Lower leg skin (tissue), 4 donors: Measurements from ENCODE around the gene QPRT. TPM values are rescaled to one million over a fixed set of nuclear protein-coding genes. Genes with fewer than 3 reads are reported as not detected.
"Not testable (repeated sequence)": the region's sequence is repeated elsewhere in the genome, so short reads cannot be mapped to it uniquely, and the experiment has no call there.

Experiments
- DNase-seq, 2 donors: peaks; one replicate each; pipeline ENCODE4 v3.0.0-alpha.2; 2019; ENCODE audit warnings: low spot score in 2 of 2
- H3K4me3 ChIP-seq: fragments of 200-600 bp; sonication (generic); 2 replicates; pipeline ENCODE4 v1.5.1; 2017; ENCODE audit warnings: mild to moderate bottlenecking, low read depth; ENCODE audit not compliant: poor library complexity, severe bottlenecking
- POLR2A ChIP-seq, 2 donors: fragments of 450-650 bp; IDR thresholded peaks; one replicate each; pipeline ENCODE4 v1.6.1; 2016 to 2017; ENCODE audit warnings: antibody characterized with exemption in 2 of 2, mild to moderate bottlenecking in 1 of 2, moderate library complexity in 1 of 2
- whole genome bisulfite sequencing, 2 donors: methylation state at CpG; one replicate each; pipeline ENCODE4 v1.1.5; 2018; 5-methylcytosine and 5-hydroxymethylcytosine counted together
- intact Hi-C: fragments of 100-400 bp; cut with DNase I; formaldehyde crosslinking; loops from one replicate; pipeline ENCODE4 v1.15.0; 2023; ENCODE audit warnings: low total_unique reads
- total RNA-seq, 4 donors: library from RNA; depleted of rRNA; stranded (reverse); fragments of >200 nt; gene quantifications; one replicate each; pipeline ENCODE4 v1.1.0, GENCODE V29; 2016
- TF ChIP-seq, protein P1 (sequence below), 3 donors: fragments of 450-650 bp; IDR thresholded peaks; one replicate each; pipeline ENCODE4 v1.5.1; 2016; ENCODE audit warnings: antibody characterized with exemption in 3 of 3, mild to moderate bottlenecking in 3 of 3, moderate library complexity in 2 of 3

Gene QPRT
- total RNA-seq, 4 donors from 2014 or later, result 1.9 to 3.6 (median 2.7) TPM

DNA sequence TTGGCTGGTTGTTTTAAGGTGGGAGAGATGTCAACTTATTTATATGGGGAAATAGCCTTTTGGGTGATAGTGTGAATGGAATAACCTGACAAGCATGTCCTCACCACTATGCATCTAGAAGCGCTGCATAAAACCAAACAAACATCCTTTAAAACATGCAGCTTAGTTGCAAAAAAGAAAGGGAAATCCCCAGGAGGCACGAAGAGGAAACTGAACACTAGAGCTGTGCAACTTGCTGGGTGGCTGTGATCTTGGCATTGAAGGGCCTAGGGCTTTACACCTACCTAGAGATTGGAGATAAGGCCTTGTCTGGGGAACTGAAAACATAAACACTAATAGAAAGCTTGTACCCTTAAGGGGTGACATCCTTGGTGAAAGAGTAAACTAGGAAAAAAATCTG lies 59.5 kb downstream of the QPRT start:
- DNase-seq, result no peak
- 46 to 62% methylated on average over 2 of the region's 2 CpGs for WGBS, 2 donors
- no peak for TF ChIP-seq POLR2A (IDR thresholded peaks at IDR 0.05)
- TF ChIP-seq, protein P1, sequence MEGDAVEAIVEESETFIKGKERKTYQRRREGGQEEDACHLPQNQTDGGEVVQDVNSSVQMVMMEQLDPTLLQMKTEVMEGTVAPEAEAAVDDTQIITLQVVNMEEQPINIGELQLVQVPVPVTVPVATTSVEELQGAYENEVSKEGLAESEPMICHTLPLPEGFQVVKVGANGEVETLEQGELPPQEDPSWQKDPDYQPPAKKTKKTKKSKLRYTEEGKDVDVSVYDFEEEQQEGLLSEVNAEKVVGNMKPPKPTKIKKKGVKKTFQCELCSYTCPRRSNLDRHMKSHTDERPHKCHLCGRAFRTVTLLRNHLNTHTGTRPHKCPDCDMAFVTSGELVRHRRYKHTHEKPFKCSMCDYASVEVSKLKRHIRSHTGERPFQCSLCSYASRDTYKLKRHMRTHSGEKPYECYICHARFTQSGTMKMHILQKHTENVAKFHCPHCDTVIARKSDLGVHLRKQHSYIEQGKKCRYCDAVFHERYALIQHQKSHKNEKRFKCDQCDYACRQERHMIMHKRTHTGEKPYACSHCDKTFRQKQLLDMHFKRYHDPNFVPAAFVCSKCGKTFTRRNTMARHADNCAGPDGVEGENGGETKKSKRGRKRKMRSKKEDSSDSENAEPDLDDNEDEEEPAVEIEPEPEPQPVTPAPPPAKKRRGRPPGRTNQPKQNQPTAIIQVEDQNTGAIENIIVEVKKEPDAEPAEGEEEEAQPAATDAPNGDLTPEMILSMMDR (IDR thresholded peaks at IDR 0.05), result no peak
- intact Hi-C loops, result no loop called here
- H3K4me3 ChIP-seq, result no peak overlapping the region

- intact Hi-C loops, result not testable (repeated sequence)
- WGBS, 2 donors, result 81 to 90% methylated on average over 6 of the region's 6 CpGs
Observed at GRCh38 chr16:29739927-29740629, 61.1 kb downstream of the QPRT start.

GRCh38 chr16:29740630-29741015 lies 61.6 kb downstream of the QPRT start:
- 67 to 74% methylated on average over 11 of the region's 11 CpGs for WGBS, 2 donors
- H3K4me3 ChIP-seq, DNase-seq, intact Hi-C loops: not testable (repeated sequence)

More at GRCh38 chr16:29739927-29740629, 61.1 kb downstream of the QPRT start:
- H3K4me3 ChIP-seq, DNase-seq: not testable (repeated sequence)

DNA sequence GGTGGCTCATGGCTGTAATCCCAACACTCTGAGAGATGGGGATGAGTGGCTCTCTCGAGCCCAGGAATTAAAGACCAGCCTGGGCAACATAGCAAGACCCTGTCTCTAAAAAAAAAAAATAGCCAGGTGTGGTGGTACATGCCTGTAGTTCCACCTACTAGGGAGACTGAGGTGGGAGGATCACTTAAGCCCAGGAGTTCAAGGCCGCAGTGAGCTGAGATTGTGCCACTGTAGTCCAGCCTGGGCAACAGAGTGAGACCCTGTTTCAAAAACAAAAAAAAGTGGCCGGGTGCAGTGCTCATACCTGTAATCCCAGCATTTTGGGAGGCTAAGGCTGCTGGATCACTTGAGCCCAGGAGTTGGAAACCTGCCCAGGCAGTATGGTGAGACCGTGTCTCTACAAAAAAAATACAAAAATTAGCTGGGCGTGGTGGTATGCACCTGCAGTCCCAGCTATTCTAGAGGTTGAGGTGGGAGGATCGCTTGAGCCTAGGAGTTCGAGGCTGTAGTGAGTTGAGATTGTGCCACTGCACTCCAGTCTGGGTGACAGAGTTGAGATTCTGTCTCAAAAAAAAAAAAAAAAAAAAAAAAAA lies 63.8 kb downstream of the QPRT start:
- intact Hi-C loops, result no loop called here
- TF ChIP-seq POLR2A (IDR thresholded peaks at IDR 0.05), result no peak
- TF ChIP-seq, protein P1 (IDR thresholded peaks at IDR 0.05), result no peak
- WGBS, 2 donors, result 64 to 72% methylated on average over 7 of the region's 7 CpGs
- DNase-seq, result no peak
- no peak overlapping the region for H3K4me3 ChIP-seq

DNA sequence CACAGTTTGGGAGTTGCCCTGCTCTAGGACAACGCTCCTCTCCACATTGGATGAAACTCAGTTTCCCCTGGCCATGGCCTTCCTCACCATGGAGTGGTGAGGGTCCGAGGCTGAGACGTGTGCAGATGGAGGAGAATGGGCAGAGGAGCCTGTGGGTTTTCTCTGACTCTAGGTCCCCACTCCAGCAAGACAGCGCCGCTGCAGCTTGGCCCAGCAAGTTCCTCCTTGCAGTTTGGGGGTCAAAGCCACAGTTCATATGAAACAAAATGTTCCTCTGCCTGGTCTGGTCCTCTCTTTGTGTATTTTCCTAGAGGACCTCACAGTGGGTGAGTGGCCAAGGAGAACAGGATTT lies 64.5 kb downstream of the QPRT start:
- intact Hi-C loops, result no loop called here
- no peak overlapping the region for H3K4me3 ChIP-seq
- TF ChIP-seq, protein P1 (IDR thresholded peaks at IDR 0.05), result no peak
- no peak for TF ChIP-seq POLR2A (IDR thresholded peaks at IDR 0.05)
- no peak for DNase-seq
- 88 to 90% methylated on average over 5 of the region's 5 CpGs for WGBS, 2 donors

DNA sequence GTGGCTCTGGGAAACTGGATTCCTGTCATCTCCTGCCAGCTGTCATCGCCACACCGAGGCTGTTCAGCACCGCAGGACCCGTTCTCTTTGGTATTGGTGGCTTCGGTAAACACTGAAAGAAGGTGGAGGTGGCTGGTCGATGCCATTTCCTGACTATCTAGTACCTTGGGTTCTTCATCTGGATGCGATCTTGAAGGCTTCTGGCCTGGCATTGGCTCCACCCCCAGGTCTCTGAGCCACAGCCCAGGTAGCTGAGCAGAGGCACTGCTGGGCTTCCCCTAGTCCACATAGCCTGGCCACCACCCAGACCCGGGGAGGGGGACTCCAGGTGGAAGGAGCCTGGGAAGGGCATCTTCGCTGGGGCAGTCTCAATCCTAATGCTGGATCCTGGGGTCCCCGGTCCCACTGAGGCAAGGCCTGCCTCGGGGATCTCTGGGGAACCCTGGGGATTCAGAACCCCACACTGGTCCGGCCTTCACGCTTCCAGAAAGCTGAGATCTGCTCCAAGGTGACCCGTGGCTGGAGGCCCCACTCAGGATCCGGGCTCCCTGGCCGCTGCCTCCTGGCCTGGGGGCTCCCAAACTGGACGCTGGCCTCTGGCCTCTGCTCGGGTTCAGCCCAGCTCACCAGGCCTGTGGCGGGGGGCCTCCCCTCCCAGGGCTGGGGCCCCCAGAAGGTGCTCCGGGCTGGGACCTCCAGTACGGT lies 65.0 kb downstream of the QPRT start:
- no peak for DNase-seq
- WGBS, 2 donors, result 85 to 91% methylated on average over 10 to 21 of the region's 21 CpGs
- TF ChIP-seq, protein P1 (IDR thresholded peaks at IDR 0.05), result no peak
- no peak overlapping the region for H3K4me3 ChIP-seq
- intact Hi-C loops, result no loop called here
